Osteoblast (primary cell): ENCODE measurements around the gene UMODL1. TPM values are rescaled to one million over a fixed set of nuclear protein-coding genes. Genes with fewer than 3 reads are reported as not detected.

Source experiments
- DNase-seq: peaks from one replicate; pipeline ENCODE4 v3.0.0; 2011; ENCODE audit warnings: low spot score, mixed read lengths; ENCODE audit not compliant: insufficient read length; ENCODE audit errors: missing footprints
- H2AFZ ChIP-seq: 2 replicates; pipeline ENCODE4 v1.6.0; 2011; ENCODE audit warnings: mild to moderate bottlenecking, low read length
- H3K27ac ChIP-seq: 2 replicates; pipeline ENCODE4 v1.5.1; 2011; ENCODE audit warnings: mild to moderate bottlenecking, low read depth, low read length, moderate library complexity
- H3K27me3 ChIP-seq: 2 replicates; pipeline ENCODE4 v1.6.0; 2012; ENCODE audit warnings: mild to moderate bottlenecking, control low read depth, inconsistent platforms, low read length, moderate library complexity; ENCODE audit not compliant: insufficient read depth
- H3K36me3 ChIP-seq: 2 replicates; pipeline ENCODE4 v1.5.1; 2011; ENCODE audit warnings: mild to moderate bottlenecking, low read length, control low read depth, moderate library complexity; ENCODE audit not compliant: insufficient read depth
- H3K4me1 ChIP-seq: 2 replicates; pipeline ENCODE4 v1.5.1; 2011; ENCODE audit warnings: mild to moderate bottlenecking, low read length, control low read depth, moderate library complexity; ENCODE audit not compliant: insufficient read depth
- H3K4me2 ChIP-seq: 2 replicates; pipeline ENCODE4 v1.6.0; 2011; ENCODE audit warnings: mild to moderate bottlenecking, low read length; ENCODE audit not compliant: insufficient read depth
- H3K4me3 ChIP-seq: fragments of 200-600 bp; sonication (generic); 3 replicates; pipeline ENCODE4 v1.5.1; 2012; ENCODE audit warnings: mild to moderate bottlenecking, low read length, inconsistent platforms; ENCODE audit not compliant: insufficient read depth
- H3K79me2 ChIP-seq: 2 replicates; pipeline ENCODE4 v1.6.0; 2012; ENCODE audit warnings: mild to moderate bottlenecking, low read length, control low read depth, inconsistent platforms; ENCODE audit not compliant: insufficient read depth
- H3K9me3 ChIP-seq: 2 replicates; pipeline ENCODE4 v1.5.1; 2011; ENCODE audit warnings: low read depth, low read length, control low read depth
- H4K20me1 ChIP-seq: 2 replicates; pipeline ENCODE4 v1.6.0; 2012; ENCODE audit warnings: mild to moderate bottlenecking, low read length, control low read depth; ENCODE audit not compliant: insufficient read depth
- total RNA-seq: library from RNA; depleted of rRNA; stranded (reverse); fragments of >200 nt; gene quantifications from 2 replicates; pipeline ENCODE4 v1.2.3, GENCODE V29; 2012
- TF ChIP-seq, protein P1 (sequence below): IDR thresholded peaks from 2 replicates; pipeline ENCODE4 v1.5.1; 2011; ENCODE audit warnings: mild to moderate bottlenecking, low read depth, low read length, moderate library complexity; ENCODE audit errors: extremely low read depth

UMODL1 gene
- total RNA-seq, 1 donor, result not detected

DNA sequence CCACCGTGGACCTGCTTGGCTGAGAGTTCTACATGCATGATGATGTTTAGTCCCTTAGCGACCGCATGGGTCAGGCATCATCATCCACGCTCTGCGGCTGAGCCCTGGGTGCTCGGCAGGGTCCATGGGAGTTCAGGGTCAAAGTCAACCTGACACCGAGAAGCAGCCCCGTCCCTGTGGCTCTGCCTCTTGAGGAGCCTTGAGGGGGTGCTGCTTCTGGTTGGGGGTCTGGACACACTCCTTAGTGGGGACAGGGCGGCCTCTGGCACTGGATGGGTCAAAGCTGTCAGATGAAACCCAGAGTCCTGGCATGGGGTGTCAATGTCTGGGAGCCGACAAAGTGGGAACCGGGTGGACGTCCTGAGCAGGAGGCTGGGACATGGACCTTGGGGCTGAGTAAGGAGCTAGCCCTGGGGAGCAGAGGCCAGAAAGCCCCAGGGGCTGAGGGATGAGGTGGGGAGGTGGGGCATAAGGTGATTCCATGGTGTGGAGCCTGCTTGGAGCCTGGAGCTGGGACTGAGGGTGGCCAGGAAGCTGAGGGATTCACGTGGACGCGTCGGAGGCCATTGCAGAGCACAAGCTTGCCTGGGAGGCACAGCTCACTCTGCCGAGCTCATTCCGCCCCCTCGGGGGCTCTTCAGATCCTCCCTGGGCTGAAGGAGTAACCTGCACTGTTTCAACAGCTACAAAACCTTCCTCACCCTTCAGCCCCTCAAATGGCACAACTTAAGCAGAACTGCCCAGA lies 53.9 kb downstream of the UMODL1 start:
- DNase-seq, result peak; percentile 77
- Histone ChIP-seq H3K36me3 (no peaks in the 10 kb centered on the region), H3K79me2 (no peaks in the 10 kb centered on the region), H3K27me3 (peaks cover 36% of the 10 kb centered on the region), H3K4me1 (peaks cover 6% of the 10 kb centered on the region), H3K4me2 (no peak overlapping the region), H3K27ac (no peak overlapping the region), H3K4me3 (no peak overlapping the region), H3K9me3 (no peaks in the 10 kb centered on the region), H4K20me1 (no peaks in the 10 kb centered on the region), H2AFZ (no peak overlapping the region)
- TF ChIP-seq, protein P1, sequence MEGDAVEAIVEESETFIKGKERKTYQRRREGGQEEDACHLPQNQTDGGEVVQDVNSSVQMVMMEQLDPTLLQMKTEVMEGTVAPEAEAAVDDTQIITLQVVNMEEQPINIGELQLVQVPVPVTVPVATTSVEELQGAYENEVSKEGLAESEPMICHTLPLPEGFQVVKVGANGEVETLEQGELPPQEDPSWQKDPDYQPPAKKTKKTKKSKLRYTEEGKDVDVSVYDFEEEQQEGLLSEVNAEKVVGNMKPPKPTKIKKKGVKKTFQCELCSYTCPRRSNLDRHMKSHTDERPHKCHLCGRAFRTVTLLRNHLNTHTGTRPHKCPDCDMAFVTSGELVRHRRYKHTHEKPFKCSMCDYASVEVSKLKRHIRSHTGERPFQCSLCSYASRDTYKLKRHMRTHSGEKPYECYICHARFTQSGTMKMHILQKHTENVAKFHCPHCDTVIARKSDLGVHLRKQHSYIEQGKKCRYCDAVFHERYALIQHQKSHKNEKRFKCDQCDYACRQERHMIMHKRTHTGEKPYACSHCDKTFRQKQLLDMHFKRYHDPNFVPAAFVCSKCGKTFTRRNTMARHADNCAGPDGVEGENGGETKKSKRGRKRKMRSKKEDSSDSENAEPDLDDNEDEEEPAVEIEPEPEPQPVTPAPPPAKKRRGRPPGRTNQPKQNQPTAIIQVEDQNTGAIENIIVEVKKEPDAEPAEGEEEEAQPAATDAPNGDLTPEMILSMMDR, result no peak

DNA sequence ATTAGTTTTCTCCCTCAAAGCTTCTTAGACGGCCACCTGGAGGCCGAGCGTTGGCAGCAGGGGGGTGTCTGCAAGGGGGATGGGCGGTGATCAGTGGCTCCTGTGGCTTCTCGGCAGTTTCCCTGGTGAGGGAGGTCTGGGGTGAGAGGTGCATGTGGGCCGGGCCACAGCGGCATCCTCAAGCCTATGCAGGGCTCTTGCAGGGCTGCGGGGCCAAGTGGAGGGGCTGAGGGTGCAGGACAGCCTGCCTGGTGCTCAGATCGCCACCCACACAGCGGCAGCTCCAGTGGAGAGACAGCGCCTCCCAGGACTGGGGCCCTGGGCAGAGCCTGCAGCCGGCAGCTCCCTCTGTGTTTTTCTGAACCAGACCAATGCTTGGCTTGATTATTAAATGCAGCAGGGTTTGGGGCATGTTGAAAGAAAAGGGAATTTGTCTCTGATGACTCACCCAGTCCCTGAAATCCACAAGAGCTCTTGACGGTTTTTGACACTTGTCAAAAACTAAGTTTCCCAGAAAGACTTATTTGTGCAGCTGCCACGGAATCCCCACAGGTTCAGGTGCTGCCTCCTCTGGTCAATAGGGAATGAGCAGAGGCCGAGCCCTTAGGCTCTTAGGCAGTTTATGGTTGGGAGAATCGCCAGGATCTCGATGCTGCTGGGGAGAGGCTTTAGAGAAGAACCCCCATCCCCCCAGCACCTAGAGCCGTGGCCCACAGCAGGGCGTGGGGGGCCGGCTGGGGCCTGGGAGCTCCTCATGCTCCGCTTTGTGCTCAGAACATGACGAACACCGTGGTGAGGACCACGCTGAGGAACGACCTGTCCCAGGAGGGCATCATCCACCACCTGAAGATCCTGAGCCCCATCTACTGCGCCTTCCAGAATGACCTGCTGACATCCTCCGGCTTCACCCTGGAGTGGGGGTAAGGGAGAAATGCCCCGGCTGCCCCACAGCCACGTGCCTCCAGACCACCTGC lies 54.7 kb downstream of the UMODL1 start:
- Histone ChIP-seq H3K27ac (no peak overlapping the region), H3K4me2 (no peak overlapping the region), H3K4me1 (peaks cover 6% of the 10 kb centered on the region), H3K79me2 (no peaks in the 10 kb centered on the region), H3K9me3 (no peaks in the 10 kb centered on the region), H3K27me3 (peaks cover 27% of the 10 kb centered on the region), H3K4me3 (no peak overlapping the region), H3K36me3 (no peaks in the 10 kb centered on the region), H2AFZ (no peak overlapping the region), H4K20me1 (no peaks in the 10 kb centered on the region)
- TF ChIP-seq, protein P1, result peak; percentile 28
- peak; percentile 92 for DNase-seq

DNA sequence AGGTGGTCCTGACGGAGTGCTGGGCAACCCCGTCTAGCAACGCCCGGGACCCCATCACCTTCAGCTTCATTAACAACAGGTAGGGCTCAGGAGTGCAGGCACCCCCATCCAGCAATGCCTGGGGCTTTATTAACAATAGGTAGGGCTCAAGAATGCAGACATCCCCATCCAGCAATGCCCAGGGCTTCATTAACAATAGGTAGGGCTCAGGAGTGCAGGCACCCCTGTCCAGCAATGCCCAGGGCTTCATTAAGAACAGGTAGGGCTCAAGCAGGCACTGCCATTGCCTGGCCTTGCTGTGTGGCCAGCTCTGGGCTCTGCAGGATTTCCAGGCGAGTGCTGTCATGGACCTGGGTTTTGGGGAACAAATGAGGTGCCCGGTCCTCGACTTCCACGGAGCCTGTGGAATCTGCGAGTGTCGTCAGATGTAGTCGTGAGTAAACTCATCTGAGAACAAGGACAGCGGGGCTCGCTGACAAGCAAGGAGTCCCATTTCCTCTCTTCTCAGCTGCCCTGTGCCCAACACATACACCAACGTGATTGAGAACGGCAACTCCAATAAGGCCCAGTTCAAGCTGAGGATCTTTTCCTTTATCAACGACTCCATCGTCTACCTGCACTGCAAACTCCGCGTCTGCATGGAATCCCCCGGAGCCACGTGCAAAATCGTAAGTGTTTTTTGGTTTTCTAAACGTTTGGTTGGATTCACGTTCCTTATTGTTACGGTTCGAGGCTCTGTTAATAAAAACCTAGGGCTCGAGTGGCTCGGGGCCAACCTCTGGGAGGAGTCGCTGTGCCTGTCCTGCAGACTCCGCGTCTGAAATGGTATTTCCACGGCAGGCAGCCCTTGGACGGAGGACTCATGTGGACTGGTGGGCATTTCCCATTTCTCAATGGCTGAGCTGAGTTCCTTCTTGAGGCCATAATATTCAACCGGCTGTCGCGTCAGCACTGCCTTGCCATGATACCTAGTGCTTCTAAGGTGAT lies 56.3 kb downstream of the UMODL1 start:
- no peaks in the 10 kb centered on the region for H3K79me2 ChIP-seq
- H3K4me3 ChIP-seq, result no peak overlapping the region
- no peak overlapping the region for H3K27ac ChIP-seq
- H3K4me2 ChIP-seq, result no peak overlapping the region
- H4K20me1 ChIP-seq, result no peaks in the 10 kb centered on the region
- H3K4me1 ChIP-seq, result peaks cover 6% of the 10 kb centered on the region
- peak; percentile 31 for DNase-seq
- no peak overlapping the region for H2AFZ ChIP-seq
- H3K36me3 ChIP-seq, result no peaks in the 10 kb centered on the region
- TF ChIP-seq, protein P1, result no peak
- H3K27me3 ChIP-seq, result peaks cover 20% of the 10 kb centered on the region
- no peaks in the 10 kb centered on the region for H3K9me3 ChIP-seq
